AML-193 (cell line): ENCODE data around the gene XKR7.
A peak's percentile ranks its signal among the peaks of the same experiment; 100 is the strongest.
"Not testable (repeated sequence)": the region's sequence is repeated elsewhere in the genome, so short reads cannot be mapped to it uniquely, and the experiment has no call there.

Source experiments
- DNase-seq, 2 experiments: peaks; one replicate each; lab custom pipeline; 2025; lab: John Stamatoyannopoulos, UW

The XKR7 gene

DNA sequence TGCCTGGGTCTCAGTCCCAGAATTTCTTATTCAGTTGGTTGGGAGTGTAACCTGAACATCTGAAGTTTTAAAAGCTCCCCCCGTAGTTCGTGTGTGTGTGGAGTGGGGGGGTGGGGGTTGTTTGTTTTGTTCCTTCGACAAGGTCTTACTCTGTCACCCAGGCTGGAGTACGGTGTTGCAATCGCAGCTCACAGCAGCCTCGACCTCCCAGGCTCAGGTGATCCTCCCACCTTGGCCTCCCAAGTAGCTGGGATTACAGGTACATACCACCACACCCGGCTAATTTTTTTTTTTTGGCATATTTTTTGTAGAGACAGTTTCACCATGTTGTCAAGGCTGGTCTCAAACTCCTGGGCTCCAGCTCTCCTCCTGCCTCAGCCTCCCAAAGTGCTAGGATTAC lies 45.4 kb downstream of the XKR7 start:
- no peak for DNase-seq

DNA sequence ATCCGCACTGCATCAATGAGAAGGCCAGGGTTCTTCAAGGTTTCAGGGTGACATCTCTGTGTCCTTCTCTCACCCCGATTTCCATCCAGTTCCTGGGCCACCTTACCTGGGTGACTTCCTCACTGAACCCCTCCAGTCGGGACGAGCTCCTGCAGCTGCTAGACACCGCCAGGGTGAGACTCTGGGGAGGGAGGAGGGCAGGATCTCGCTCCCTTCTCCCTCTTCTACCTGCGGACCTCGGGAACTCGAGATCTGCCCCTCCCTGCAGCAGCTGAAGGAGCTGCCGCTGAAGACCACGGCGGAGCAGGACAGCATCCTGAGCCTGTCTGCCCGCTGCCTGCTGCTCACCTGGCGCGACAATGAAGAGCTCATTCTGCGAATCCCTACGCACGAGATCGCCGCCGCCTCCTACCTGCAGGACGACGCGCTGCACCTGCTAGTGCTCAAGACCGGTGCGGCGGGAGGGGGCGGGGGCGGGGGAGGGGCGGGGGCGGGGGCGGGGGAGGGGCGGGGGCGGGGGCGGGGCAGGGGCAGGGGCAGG lies 49.8 kb downstream of the XKR7 start:
- DNase-seq: no peak

DNA sequence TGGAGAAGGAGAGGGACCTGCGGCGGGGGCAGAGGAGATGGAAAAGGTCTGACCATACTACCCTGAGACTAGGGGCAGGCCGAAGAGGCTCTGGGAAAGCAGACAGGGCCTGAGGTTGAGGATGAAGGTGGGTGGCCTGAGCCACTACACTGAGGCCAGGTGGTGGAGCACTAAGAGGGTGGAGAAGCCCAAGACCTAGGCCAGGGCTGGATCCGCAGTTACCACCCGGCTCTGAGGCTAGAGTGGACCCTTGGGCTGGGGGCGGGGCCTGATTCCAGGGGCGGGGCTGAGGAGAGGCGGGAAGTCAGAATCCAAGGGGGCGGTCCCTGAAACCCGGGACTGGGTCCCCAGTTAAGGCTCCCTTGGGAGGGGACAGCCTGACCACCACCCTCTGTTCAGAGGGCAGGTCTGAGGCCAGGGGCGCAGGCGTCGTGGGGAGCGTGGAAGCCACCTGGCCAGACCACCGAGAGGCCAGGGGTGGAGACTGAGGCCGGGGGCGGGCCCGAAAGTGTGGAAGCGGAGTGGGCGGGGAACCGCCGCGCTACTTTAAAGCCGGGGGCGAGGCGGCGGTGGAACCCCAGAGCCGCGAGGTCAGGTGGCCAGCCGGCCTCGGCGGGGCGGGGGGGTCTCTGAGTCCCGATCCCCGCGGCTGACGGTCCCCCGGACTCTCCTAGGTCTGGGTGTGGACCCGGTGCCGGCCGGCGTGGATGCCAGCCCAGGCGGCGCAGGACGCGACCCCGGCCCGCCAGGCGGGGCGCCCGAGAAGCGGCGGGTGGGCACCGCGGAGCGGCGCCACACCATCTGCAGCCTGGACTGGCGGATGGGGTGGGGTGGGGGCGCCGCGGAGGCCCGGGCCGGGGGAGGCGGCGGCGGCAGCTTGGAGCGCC lies 50.6 kb downstream of the XKR7 start:
- DNase-seq: no peak

DNA sequence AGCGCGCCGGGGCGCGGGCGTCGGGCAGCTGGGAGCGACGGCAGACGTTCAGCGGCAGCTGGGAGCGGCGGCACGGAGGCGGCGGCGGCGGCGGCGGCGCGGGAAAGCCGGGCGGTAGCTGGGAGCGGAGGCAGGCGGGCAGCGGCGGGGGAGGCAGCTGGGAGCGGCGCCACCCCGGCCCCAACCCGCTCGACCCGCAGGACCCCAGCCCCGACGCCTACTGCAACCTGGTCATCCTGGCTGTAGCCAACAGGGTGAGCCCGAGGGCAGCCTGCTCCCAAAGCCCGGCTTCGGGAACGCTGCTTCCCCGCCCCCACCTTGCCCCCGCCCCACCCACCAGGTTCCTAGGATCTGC lies 51.2 kb downstream of the XKR7 start:
- DNase-seq: no peak

DNA sequence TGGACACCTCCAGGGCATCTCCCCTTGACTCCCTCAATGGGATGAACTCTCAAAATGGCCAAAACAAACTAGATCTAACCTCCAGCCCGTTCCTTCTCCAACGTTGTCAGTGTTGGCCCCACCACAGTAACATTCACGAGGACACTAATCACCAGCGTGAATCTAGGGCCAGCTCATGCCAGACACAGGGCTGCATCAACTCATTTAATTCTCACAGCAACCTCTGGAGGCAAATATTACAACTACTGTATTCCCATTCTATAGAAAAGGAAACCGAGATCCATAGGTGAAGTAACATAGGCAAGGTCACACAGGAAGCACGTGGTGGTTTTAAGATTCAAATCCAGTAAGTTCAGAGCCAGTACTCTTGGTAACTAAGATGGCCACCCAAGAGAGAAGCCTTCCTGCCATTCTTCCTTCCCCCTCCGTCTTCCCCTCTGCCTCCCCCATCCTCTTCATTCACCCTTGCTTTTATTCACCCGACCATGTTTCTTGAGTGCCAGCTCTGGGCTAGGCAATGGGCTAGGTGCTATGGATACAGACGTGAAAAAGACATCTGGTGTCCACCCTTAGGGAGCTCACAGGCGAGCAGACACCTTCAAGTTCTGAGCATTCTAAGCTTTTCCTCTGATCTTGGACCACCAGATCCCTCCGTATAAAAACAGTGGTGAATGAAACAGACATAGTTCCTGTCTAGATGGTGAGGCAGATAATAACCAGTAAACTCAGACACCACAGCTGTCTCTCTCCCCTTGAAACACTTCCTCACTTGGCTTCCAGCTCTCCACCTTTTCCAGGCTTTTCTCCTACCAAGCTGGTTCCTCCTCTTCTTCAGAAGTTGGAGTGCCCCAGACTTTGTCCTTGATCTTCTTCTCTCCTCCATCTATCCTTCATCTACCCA lies 51.9 kb downstream of the XKR7 start:
- DNase-seq: no peak

DNA sequence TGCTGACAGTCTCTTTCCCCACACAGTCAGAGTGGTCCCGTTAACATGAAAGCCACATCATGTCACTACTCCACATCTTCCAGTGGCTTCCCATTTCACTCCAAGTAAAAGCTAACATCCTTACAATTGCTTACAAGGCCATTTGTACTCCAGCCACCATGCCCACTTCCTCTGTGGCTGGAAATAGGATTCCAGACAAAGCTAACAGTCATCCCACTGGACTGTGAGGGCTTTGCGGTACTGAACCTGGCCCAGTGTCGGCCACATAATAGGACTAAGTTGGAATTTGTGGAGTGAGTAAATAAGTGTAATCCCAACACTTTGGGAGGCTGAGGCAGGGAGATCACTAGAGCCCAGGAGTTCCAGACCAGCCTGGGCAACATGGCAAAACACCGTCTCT lies 53.1 kb downstream of the XKR7 start:
- DNase-seq: no peak

DNA sequence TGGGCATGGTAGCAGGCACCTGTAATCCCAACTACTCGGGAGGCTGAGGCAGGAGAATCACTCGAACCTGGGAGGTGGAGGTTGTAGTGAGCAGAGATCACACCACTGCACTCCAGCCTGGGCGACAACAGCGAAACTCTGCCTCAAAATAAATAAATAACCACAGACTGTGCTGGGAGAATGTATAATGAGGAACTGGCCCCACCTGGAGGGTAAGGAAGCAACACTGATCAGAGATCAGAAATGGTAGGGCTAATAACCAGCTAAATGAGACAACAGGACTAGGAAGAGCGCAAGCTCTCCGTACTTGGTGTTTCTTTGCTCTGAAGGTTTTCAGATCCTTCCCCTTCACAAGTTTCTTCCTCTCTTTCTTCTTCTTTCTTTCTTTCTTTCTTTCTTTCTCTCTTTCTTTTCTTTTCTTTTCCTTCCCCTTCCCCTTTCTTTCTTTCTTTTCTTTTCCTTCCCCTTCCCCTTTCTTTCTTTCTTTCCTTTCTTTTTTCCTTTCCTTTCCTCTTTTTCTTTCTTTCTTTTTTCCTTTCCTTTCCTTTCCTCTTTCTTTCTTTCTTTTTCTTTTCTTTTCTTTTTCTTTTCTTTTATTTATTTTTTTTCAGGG lies 56.8 kb downstream of the XKR7 start:
- no peak for DNase-seq

DNA sequence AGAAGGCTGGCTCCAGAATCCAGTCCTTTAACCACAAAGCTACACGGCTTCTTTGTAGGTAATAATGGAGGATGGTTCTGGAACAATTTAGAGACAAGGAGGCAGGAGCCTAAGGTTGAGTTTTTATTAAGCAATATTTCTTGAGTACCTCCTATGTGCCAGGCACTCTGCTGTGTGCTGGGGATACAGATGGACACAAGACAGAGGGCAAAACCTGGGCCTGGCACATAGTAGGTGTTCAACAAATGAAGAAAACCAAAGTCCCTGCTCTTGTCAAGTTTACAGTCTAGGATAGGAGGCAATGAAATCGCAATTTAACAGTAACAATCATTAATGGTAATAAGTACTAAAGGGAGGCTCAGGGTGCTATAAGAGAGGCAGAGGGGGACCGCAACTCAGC lies 59.7 kb downstream of the XKR7 start:
- no peak for DNase-seq

DNA sequence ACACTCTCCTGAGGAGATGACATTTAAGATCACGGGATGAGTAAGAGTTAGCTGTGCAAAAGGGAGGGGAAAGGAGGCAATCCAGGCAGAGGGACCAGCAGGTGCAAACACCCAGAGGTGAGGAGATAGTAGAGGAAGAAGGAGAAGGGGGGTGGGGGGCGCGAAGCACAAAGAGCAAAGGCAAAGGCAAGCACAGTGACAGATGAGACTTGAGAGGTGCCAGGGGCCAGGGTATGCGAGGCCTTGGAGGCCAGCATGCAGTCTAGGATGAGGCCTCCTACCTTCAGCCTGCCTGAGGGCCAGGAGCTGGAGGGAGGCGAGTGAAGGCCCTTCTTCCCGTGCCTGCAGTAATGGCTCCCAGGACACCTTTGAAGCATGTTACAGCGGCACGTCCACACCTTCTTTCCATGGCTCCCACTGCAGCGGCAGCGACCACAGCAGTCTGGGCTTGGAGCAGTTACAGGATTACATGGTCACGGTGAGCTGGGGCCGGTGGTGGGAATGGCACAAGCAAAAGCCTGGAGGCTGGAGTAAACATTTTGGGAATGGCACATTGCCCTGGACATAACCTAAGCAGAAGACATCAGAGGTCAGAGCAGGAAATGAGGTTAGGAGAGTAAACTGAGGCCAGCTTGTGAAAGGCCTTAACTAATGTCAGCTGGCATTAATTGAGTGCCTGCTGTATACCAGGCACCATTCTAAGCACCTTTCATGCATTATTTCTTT lies 60.9 kb downstream of the XKR7 start:
- DNase-seq: no peak

DNA sequence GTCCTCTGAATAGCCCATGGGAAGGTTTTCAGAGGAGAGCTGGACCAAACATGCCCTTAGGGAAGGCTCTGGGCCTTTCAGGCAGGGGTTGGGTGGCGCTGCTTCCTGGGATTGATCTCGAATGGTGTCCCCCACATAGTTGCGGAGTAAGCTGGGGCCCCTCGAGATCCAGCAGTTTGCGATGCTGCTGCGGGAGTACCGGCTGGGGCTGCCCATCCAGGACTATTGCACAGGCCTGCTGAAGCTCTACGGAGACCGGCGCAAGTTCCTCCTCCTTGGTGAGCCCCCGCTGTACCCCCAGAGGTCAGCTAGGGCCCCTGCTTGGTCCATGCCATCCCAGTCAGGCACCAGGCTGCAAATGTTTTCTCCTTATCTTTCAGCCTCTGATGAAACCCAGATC lies 61.6 kb downstream of the XKR7 start:
- DNase-seq: no peak

DNA sequence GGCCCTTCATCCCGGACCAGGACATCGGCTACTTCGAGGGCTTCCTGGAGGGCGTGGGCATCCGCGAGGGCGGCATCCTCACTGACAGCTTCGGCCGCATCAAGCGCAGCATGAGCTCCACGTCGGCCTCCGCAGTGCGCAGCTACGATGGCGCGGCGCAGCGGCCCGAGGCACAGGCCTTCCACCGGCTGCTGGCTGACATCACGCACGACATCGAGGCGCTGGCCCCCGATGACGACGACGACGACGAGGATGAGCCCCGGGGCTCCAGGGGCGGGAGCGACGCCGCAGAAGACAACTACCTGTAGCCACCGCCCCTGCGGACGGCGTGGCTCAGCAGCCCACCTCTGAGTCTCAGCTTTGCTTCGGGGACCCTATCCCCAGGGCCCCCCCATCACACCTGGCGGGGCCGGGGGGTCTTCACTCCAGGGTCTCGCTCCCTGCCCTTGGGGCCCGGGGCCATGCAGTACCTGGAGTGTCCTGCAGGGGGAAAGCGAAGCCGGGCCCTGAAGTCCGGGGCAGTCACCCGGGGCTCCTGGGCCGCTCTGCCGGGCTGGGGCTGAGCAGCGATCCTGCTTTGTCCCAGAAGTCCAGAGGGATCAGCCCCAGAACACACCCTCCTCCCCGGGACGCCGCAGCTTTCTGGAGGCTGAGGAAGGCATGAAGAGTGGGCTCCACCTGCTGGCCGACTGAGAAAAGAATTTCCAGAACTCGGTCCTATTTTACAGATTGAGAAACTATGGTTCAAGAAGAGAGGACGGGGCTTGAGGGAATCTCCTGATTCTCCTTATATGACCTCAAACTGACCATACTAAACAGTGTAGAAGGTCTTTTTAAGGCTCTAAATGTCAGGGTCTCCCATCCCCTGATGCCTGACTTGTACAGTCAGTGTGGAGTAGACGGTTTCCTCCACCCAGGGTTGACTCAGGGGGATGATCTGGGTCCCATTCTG lies 63.3 kb downstream of the XKR7 start:
- peak; percentile 41 to 56 for DNase-seq

DNA sequence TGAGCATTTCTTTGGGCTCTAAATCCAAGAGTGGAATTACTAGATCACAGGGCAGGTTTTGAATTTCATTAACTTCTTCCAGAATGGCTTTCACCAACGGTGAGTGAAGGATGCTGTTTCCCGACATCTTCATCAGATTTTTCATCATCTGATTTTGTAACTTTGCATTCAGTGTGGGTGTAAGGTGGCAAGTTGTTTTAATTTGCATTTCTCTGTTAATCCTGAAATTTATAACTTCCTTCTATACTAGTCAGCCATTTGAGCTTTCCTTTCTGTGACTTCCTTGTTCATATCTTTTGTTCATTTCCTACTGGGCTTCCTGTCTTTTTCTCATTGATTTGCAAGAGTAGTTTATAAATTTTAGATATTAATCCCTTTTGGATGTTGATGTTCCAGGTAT lies 65.4 kb downstream of the XKR7 start:
- no peak for DNase-seq

DNA sequence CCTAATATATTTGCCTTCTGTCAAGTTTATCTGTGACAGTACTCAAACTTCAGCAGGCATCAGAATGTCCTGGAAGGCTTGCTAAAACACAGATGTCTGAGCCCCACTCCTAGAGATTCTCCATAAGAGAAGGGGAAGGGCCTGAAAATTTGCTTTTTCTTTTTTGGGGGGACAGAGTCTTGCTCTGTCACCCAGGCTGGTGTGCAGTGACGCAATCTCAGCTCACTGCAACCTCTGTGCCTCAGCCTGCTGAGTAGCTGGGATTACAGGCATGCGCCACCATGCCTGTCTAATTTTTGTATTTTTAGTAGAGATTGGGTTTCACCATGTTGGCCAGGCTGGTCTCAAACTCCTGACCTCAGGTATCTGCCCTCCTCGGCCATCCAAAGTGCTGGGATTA lies 65.8 kb downstream of the XKR7 start:
- DNase-seq: not testable (repeated sequence)

DNA sequence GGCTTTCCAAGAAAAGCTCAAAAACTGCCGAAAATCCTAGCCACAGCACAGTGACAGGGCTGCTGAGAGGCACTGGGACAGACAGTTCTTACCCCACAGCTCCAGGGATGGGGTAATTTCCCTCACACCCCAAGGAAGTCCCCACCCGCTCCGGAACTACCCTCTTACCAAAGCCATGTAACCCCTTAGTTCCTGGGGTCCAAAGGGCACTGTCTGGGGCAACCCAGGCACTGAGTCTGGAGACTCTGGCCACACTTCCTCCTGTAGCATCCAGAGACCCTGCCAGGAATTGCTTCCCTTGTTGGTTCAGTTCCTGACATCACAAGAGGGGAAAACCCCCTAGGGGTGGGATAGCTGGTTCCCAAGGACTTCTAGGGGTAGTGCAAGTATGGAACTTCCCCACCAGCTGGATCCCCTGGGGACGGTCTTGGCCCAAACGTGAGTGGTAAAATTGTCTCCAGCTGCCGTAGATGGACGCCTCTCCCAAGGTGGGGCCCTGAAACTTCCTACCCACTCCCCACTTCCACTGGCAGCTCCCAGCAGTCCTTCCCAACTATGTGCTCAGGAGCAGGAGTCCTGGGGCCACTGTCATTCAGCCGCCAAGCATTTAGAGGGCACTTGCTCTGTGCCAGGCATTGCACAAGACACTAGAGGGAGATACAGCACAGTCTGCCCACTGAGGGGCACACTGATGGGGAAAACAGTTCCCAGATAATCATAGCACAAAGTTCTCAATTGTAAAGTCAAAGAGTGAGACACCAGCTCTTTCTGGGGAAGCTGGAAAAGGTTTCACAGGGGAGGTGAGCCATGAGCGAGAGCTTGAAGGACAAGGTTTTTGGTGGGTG lies 66.9 kb downstream of the XKR7 start:
- DNase-seq: peak; percentile 34 to 36

DNA sequence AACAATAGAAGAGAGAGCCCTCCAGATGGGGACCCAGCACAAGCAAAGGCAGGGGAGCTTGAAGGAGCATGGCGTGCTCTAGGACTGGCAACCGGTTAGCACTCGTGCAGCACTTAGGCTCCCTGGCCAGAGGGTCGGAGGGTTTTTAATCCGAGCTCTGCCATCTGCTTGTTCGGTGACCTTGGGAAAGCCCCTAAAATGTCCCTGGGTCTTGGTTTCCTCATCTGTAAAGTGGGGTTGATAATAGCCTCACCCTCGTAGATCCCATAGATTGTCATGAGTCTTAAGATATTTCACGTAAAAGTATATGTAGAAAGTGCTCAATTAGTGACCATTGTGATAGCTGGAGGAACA lies 67.5 kb downstream of the XKR7 start:
- no peak for DNase-seq

DNA sequence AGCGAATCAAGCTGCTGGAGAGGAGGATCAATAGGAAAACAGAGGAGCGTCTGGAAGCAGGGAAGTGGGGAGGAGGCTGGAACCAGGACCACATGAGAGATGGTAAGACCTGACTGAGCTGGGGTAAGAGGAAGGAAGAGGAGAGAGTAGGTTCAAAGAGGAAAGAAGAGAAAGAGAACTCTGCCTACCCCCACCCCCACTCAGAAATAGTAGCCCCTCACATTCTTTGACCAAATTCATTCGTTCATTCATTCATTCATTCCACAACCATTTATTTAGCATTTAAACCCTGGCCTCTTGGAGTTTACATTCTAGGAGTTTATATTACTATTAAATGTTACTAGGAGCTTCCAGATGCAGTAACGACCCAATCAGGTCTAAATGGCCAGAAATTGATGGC lies 68.3 kb downstream of the XKR7 start:
- DNase-seq: no peak

DNA sequence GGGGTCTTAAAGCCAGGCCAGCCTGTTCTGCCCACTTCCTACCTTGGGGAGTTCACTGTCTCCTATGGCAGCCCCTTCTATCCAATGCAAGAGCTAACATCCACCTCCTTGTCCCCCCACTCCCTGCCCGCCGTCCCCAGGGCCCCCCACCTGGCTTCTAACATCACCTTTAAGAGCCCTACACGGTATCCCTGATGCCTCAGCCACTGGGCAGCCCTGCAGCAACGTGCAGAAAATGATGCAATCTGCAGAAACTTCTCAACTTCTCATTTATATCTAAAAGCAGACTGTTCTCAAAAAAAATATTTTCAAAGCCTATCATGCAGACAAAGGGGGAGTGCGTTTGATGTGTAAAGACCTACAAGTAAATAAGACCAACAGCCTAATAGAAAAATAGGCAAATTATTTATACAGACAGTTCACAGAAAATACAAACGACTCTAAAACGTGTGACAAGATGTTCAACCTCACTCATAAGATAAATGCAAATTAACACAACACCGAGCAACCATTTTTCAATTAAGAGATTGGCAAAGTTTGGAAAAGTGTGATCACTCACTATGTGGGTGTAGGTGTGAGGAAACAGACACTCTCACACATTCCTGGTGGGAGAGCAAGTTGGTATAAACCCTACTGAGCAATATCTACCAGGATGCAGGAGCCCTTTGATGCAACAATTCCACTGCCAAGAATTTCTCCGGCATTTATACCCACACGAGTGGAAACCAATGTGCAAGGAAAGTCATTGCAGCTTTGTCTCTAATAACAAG lies 69.0 kb downstream of the XKR7 start:
- DNase-seq: peak; percentile 52 to 54

DNA sequence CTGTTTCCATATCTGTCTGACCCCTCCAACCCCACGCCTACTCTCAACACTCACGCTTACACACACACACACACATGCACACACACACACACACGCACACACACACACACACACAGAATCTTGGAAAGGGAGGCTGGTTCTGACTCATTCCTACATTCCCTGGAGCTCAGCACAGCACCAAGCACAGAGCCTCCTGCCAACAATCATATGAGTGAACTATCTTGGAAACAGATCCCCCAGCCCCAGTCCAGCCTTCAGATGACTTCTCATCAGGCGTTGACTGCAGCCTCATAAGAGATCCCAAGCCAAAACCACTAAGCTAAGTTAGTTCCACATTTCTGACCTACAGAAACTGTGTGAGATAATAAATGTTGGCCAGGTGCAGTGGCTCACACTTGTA lies 70.0 kb downstream of the XKR7 start:
- no peak for DNase-seq
